ENCODE results near the gene COQ8A.

The COQ8A gene

DNA sequence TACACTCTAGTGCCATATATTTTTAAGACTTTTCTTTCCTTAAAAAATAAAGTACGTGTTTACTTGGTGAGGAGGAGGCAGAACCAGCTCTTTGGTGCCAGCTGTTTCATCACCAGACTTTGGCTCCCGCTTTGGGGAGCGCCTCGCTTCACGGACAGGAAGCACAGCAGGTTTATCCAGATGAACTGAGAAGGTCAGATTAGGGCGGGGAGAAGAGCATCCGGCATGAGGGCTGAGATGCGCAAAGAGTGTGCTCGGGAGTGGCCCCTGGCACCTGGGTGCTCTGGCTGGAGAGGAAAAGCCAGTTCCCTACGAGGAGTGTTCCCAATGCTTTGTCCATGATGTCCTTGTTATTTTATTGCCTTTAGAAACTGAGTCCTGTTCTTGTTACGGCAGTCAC is 44.5 kb upstream of the COQ8A start:
- TF ChIP-seq YY1 (IDR thresholded peaks at IDR 0.05; ENCODE audit: insufficient read depth, insufficient read length) (no peak), ZNF274 (IDR thresholded peaks at IDR 0.05; ENCODE audit: low read depth, low read length) (no peak), SUZ12 (IDR thresholded peaks at IDR 0.05; ENCODE audit: extremely low read depth, insufficient read depth, insufficient read length) (no peak)
- DNase-seq (ENCODE audit: low read depth, low spot score): no peak
- peaks cover 89% of the 10 kb centered on the region for H3K36me3 ChIP-seq (ENCODE audit: insufficient read depth, insufficient read length, low read length)
- no peaks in the 10 kb centered on the region for H3K4me1 ChIP-seq (ENCODE audit: insufficient read depth, insufficient read length)
- H3K4me3 ChIP-seq (ENCODE audit: insufficient read length, low read depth): no peak overlapping the region
- H3K9ac ChIP-seq (ENCODE audit: insufficient read length, low read depth): no peak overlapping the region
- H3K27me3 ChIP-seq (ENCODE audit: insufficient read depth, insufficient read length): no peaks in the 10 kb centered on the region
- H3K9me3 ChIP-seq (ENCODE audit: insufficient read depth, low read length): no peaks in the 10 kb centered on the region

DNA sequence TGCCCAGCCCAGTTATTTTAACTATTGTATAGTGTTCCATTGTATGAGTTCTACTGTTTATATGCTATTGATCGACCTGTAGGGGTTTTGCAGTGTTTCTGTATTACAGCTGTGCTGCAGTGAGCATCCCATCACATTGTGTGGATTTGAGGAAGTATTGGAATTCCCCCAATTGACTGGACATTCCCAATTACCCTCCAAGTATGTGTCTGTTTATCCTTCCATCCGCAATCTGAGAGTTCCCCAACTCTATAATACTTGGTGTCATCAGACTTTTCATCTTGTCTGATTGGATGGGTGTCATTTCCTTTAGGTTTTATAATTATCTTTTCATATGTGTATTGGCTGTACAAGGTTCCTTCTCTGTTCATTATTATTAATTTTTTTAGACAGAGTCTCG is 41.8 kb upstream of the COQ8A start:
- no peak for TF ChIP-seq ZNF274 (IDR thresholded peaks at IDR 0.05; ENCODE audit: low read depth, low read length)
- TF ChIP-seq YY1 (IDR thresholded peaks at IDR 0.05; ENCODE audit: insufficient read depth, insufficient read length): no peak
- TF ChIP-seq SUZ12 (IDR thresholded peaks at IDR 0.05; ENCODE audit: extremely low read depth, insufficient read depth, insufficient read length): no peak
- no peak for DNase-seq (ENCODE audit: low read depth, low spot score)
- Histone ChIP-seq H3K9me3 (ENCODE audit: insufficient read depth, low read length) (no peaks in the 10 kb centered on the region), H3K4me3 (ENCODE audit: insufficient read length, low read depth) (no peak overlapping the region), H3K36me3 (ENCODE audit: insufficient read depth, insufficient read length, low read length) (peaks cover 83% of the 10 kb centered on the region), H3K4me1 (ENCODE audit: insufficient read depth, insufficient read length) (no peaks in the 10 kb centered on the region), H3K9ac (ENCODE audit: insufficient read length, low read depth) (no peak overlapping the region), H3K27me3 (ENCODE audit: insufficient read depth, insufficient read length) (no peaks in the 10 kb centered on the region)

DNA sequence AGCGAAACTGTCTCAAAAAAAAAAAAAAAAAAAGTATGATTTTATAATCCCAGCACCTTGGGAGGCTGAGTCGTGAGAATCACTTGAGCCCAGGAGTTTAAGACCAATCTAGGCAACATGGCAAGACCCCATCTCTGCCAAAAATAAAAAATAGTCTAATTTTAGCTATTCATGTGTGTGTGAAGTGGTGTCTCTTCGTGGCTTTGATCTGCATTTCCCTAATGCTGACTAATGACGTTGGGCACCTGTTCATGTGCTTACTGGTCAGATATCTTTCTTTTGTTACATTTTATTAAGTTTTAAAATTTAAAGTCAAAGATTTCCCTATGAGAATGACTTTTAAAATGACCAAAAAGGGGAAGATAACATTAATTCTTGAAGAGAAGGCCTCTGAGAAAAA is 38.7 kb upstream of the COQ8A start:
- Histone ChIP-seq H3K36me3 (ENCODE audit: insufficient read depth, insufficient read length, low read length) (peaks cover 65% of the 10 kb centered on the region), H3K4me1 (ENCODE audit: insufficient read depth, insufficient read length) (peaks cover 6% of the 10 kb centered on the region)
- TF ChIP-seq ZNF274 (IDR thresholded peaks at IDR 0.05; ENCODE audit: low read depth, low read length) (no peak), SUZ12 (IDR thresholded peaks at IDR 0.05; ENCODE audit: extremely low read depth, insufficient read depth, insufficient read length) (no peak), YY1 (IDR thresholded peaks at IDR 0.05; ENCODE audit: insufficient read depth, insufficient read length) (no peak)

DNA sequence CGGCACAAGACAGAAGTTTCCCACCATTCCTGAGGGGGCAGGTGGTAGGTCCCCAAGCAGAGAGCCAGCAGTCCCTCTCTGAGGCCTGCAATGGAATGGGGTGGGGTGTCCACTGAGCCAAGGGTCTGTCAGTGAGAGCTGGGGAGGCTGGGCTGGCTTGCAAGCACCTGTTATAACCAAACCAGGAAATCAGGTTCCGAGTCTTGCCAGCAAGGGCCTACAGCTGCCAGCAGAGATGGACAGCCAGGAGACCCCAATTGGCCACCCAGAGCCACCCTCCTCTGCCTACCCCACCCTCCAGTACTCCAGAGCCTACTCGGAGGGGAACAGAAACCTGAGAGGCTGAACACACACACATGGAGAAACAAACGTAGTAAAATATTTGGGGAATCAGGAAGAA is 37.5 kb upstream of the COQ8A start:
- peaks cover 6% of the 10 kb centered on the region for H3K4me1 ChIP-seq (ENCODE audit: insufficient read depth, insufficient read length)
- H3K27me3 ChIP-seq (ENCODE audit: insufficient read depth, insufficient read length): no peaks in the 10 kb centered on the region
- H3K9me3 ChIP-seq (ENCODE audit: insufficient read depth, low read length): no peaks in the 10 kb centered on the region
- no peak for DNase-seq (ENCODE audit: low read depth, low spot score)
- peaks cover 62% of the 10 kb centered on the region for H3K36me3 ChIP-seq (ENCODE audit: insufficient read depth, insufficient read length, low read length)
- TF ChIP-seq YY1 (IDR thresholded peaks at IDR 0.05; ENCODE audit: insufficient read depth, insufficient read length) (no peak), ZNF274 (IDR thresholded peaks at IDR 0.05; ENCODE audit: low read depth, low read length) (no peak), SUZ12 (IDR thresholded peaks at IDR 0.05; ENCODE audit: extremely low read depth, insufficient read depth, insufficient read length) (no peak)
- no peak overlapping the region for H3K9ac ChIP-seq (ENCODE audit: insufficient read length, low read depth)
- H3K4me3 ChIP-seq (ENCODE audit: insufficient read length, low read depth): no peak overlapping the region

More for the DNA sequence above, 38.7 kb upstream of the COQ8A start:
- no peak overlapping the region for H3K4me3 ChIP-seq (ENCODE audit: insufficient read length, low read depth)
- no peaks in the 10 kb centered on the region for H3K27me3 ChIP-seq (ENCODE audit: insufficient read depth, insufficient read length)
- DNase-seq (ENCODE audit: low read depth, low spot score): no peak
- no peaks in the 10 kb centered on the region for H3K9me3 ChIP-seq (ENCODE audit: insufficient read depth, low read length)
- no peak overlapping the region for H3K9ac ChIP-seq (ENCODE audit: insufficient read length, low read depth)

DNA sequence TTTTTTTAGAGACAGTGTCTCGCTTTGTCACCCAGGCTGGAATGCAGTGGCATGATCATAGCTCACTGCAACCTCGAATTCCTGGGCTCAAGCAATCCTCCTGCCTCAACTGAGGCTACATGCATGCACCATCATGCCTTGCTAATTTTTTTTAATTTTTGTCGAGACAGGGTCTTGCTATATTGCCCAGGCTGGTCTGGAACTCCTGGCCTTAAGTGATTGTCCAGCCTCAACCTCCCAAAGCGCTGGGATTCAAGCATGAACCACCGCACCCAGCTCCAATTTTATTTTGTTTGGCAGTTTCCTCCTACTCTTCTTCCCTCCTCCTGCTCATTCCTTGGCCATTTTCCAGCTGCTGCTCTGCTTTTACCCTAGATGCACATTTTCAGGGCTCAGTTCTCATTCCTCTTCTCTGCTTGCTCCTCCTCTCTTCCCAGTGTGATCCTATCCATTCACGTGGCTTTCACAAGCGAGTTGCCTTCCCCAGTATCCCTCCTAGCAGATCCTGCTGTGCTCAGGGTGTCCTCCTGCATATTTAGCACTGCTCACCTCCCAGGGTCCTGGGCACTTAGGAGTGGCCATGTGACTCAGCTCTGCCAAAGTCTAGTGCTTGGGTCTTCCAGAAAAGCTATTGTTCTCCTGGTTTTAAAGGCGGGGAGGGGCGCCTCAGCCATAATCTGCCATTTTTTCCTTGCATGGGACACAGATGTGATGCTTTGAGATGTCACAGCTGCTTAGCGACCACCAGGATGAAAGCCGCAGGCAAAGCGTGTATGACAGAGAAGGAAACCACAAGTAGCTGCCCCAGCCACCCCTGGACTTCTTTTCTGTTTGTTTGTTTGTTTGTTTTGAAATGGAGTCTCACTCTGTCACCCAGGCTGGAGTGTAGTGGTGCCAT is 36.0 kb upstream of the COQ8A start:
- Histone ChIP-seq H3K9me3 (ENCODE audit: insufficient read depth, low read length) (no peaks in the 10 kb centered on the region), H3K36me3 (ENCODE audit: insufficient read depth, insufficient read length, low read length) (peaks cover 68% of the 10 kb centered on the region), H3K4me3 (ENCODE audit: insufficient read length, low read depth) (no peak overlapping the region), H3K9ac (ENCODE audit: insufficient read length, low read depth) (no peak overlapping the region), H3K27me3 (ENCODE audit: insufficient read depth, insufficient read length) (no peaks in the 10 kb centered on the region), H3K4me1 (ENCODE audit: insufficient read depth, insufficient read length) (peaks cover 6% of the 10 kb centered on the region)
- no peak for DNase-seq (ENCODE audit: low read depth, low spot score)
- TF ChIP-seq ZNF274 (IDR thresholded peaks at IDR 0.05; ENCODE audit: low read depth, low read length) (no peak), YY1 (IDR thresholded peaks at IDR 0.05; ENCODE audit: insufficient read depth, insufficient read length) (no peak), SUZ12 (IDR thresholded peaks at IDR 0.05; ENCODE audit: extremely low read depth, insufficient read depth, insufficient read length) (no peak)

DNA sequence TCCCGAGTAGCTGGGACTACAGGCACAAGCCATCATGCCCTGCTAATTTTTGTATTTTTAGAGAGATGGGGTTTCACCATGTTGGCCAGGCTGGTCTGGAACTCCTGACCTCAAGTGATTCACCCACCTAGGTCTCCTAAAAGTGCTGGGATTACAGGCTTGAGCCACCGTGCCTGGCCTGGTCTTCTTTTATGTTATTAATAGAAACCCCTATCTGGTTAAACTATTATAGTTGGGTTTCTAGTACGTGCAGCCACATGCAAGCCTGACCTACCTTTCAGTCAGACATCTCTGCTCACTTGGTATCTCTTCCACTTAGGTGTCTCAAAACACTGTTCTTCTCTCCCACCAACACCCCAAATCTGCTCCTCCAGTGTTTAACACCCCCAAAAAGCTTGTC is 35.3 kb upstream of the COQ8A start:
- Histone ChIP-seq H3K4me3 (ENCODE audit: insufficient read length, low read depth) (no peak overlapping the region), H3K27me3 (ENCODE audit: insufficient read depth, insufficient read length) (no peaks in the 10 kb centered on the region), H3K9ac (ENCODE audit: insufficient read length, low read depth) (no peak overlapping the region), H3K4me1 (ENCODE audit: insufficient read depth, insufficient read length) (peaks cover 6% of the 10 kb centered on the region), H3K9me3 (ENCODE audit: insufficient read depth, low read length) (no peaks in the 10 kb centered on the region), H3K36me3 (ENCODE audit: insufficient read depth, insufficient read length, low read length) (peaks cover 66% of the 10 kb centered on the region)
- no peak for TF ChIP-seq YY1 (IDR thresholded peaks at IDR 0.05; ENCODE audit: insufficient read depth, insufficient read length)
- no peak for TF ChIP-seq ZNF274 (IDR thresholded peaks at IDR 0.05; ENCODE audit: low read depth, low read length)
- TF ChIP-seq SUZ12 (IDR thresholded peaks at IDR 0.05; ENCODE audit: extremely low read depth, insufficient read depth, insufficient read length): no peak
- no peak for DNase-seq (ENCODE audit: low read depth, low spot score)

DNA sequence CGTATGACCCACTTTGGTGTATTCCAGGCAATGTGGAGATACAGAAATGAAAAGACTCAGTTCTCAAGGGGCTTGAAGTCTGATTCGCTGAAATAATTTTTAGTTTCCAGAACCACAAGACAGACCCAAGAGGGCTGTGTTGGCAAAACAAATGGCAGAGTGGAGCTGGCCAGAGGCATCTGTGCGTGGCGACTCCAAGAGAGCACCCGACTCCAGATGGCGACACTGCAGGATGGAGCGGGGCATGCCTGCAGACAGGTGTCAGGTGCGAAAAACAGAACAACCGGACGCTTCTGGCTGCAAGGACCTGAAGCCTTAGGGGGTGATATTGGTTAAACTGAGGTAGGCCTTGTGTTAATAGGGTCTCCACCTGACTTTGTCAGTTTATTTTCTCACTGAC is 31.7 kb upstream of the COQ8A start:
- H3K9me3 ChIP-seq (ENCODE audit: insufficient read depth, low read length): no peaks in the 10 kb centered on the region
- peaks cover 59% of the 10 kb centered on the region for H3K36me3 ChIP-seq (ENCODE audit: insufficient read depth, insufficient read length, low read length)
- no peak for TF ChIP-seq YY1 (IDR thresholded peaks at IDR 0.05; ENCODE audit: insufficient read depth, insufficient read length)
- no peak for TF ChIP-seq SUZ12 (IDR thresholded peaks at IDR 0.05; ENCODE audit: extremely low read depth, insufficient read depth, insufficient read length)
- TF ChIP-seq ZNF274 (IDR thresholded peaks at IDR 0.05; ENCODE audit: low read depth, low read length): no peak
- no peak overlapping the region for H3K9ac ChIP-seq (ENCODE audit: insufficient read length, low read depth)
- no peak overlapping the region for H3K4me3 ChIP-seq (ENCODE audit: insufficient read length, low read depth)
- DNase-seq (ENCODE audit: low read depth, low spot score): no peak
- H3K27me3 ChIP-seq (ENCODE audit: insufficient read depth, insufficient read length): no peaks in the 10 kb centered on the region
- peaks cover 6% of the 10 kb centered on the region for H3K4me1 ChIP-seq (ENCODE audit: insufficient read depth, insufficient read length)
